Activated CD4-positive, alpha-beta T cell treated with anti-CD3 and anti-CD28 coated beads, Interleukin-2, amount 50 U/mL, for 16 hours (primary cell): Measurements from ENCODE around the gene CTAG1B.
"Not testable (repeated sequence)": the region's sequence is repeated elsewhere in the genome, so short reads cannot be mapped to it uniquely, and the experiment has no call there.

Source experiments
- DNase-seq: peaks from one replicate; pipeline ENCODE4 v3.0.0-alpha.2; 2020

CTAG1B gene

GRCh38 chrX:154582994-154583393 lies 36.1 kb downstream of the CTAG1B start:
- not testable (repeated sequence) for DNase-seq

GRCh38 chrX:154575076-154575475 lies 44.0 kb downstream of the CTAG1B start:
- DNase-seq: not testable (repeated sequence)

GRCh38 chrX:154573061-154573460 lies 46.0 kb downstream of the CTAG1B start:
- not testable (repeated sequence) for DNase-seq

GRCh38 chrX:154570361-154570760 lies 48.7 kb downstream of the CTAG1B start:
- not testable (repeated sequence) for DNase-seq
